Smooth muscle cell (in vitro differentiated cells): ENCODE results near the gene RAB12. TPM values are rescaled to one million over a fixed set of nuclear protein-coding genes. Genes with fewer than 3 reads are reported as not detected.
A peak's percentile ranks its signal among the peaks of the same experiment; 100 is the strongest.

ENCODE experiments used
- DNase-seq: peaks from one replicate; lab custom pipeline; 2025; ENCODE audit not compliant: unreplicated experiment; lab: John Stamatoyannopoulos, UW
- H2AFZ ChIP-seq: fragments of 200-600 bp; sonication (generic); 2 replicates; pipeline ENCODE4 v1.6.0; 2016; ENCODE audit warnings: antibody characterized with exemption, low read depth, mild to moderate bottlenecking
- H3F3A ChIP-seq: fragments of 200-600 bp; sonication (generic); 2 replicates; pipeline ENCODE4 v1.6.0; 2017; ENCODE audit warnings: antibody characterized with exemption, low read depth
- H3K27ac ChIP-seq: fragments of 200-600 bp; sonication (generic); 2 replicates; pipeline ENCODE4 v1.5.1; 2016; ENCODE audit warnings: low read depth, mild to moderate bottlenecking
- H3K27me3 ChIP-seq: fragments of 200-600 bp; sonication (generic); 2 replicates; pipeline ENCODE4 v1.6.1; 2016; ENCODE audit warnings: low read depth, mild to moderate bottlenecking
- H3K36me3 ChIP-seq: fragments of 200-600 bp; sonication (generic); 2 replicates; pipeline ENCODE4 v1.5.1; 2016; ENCODE audit warnings: low read depth
- H3K4me1 ChIP-seq: fragments of 200-600 bp; sonication (generic); 2 replicates; pipeline ENCODE4 v1.5.1; 2016; ENCODE audit warnings: low read depth
- H3K4me2 ChIP-seq: fragments of 200-600 bp; sonication (generic); 2 replicates; pipeline ENCODE4 v1.6.0; 2016; ENCODE audit warnings: mild to moderate bottlenecking
- H3K4me3 ChIP-seq: fragments of 200-600 bp; sonication (generic); 2 replicates; pipeline ENCODE4 v1.5.1; 2016; ENCODE audit warnings: mild to moderate bottlenecking
- H3K79me2 ChIP-seq: fragments of 200-600 bp; sonication (generic); 2 replicates; pipeline ENCODE4 v1.6.0; 2016; ENCODE audit warnings: low read depth, mild to moderate bottlenecking
- H3K9ac ChIP-seq: fragments of 200-600 bp; sonication (generic); 2 replicates; pipeline ENCODE4 v1.6.0; 2016; ENCODE audit warnings: low read depth
- H3K9me3 ChIP-seq: fragments of 200-600 bp; sonication (generic); replicated peaks from 2 replicates; pipeline ENCODE4 v1.5.1; 2016; ENCODE audit warnings: low read depth
- H4K20me1 ChIP-seq: fragments of 200-600 bp; sonication (generic); 2 replicates; pipeline ENCODE4 v1.6.0; 2016; ENCODE audit warnings: low read depth
- WGBS: methylation state at CpG from one replicate; pipeline ENCODE4 v1.1.7; 2016; ENCODE audit warnings: low lambda C conversion rate; 5-methylcytosine and 5-hydroxymethylcytosine counted together
- polyA plus RNA-seq: library from polyadenylated mRNA; unstranded; fragments of >200 nt; fragmentation: Nextera tagmentation; extraction: Ambion mirVana; gene quantifications from 2 replicates; pipeline ENCODE4 v1.2.1, GENCODE V29; 2016
- total RNA-seq: library from RNA; depleted of rRNA; stranded (reverse); fragments of >200 nt; gene quantifications from 2 replicates; pipeline ENCODE4 v1.2.3, GENCODE V29; 2014
- TF ChIP-seq, protein P1 (sequence below): fragments of 200-600 bp; sonication (generic); IDR thresholded peaks from 2 replicates; pipeline ENCODE4 v1.5.1; 2017; ENCODE audit warnings: borderline replicate concordance, mild to moderate bottlenecking, antibody characterized with exemption; ENCODE audit not compliant: insufficient read depth, poor library complexity, severe bottlenecking

Gene RAB12, protein sequence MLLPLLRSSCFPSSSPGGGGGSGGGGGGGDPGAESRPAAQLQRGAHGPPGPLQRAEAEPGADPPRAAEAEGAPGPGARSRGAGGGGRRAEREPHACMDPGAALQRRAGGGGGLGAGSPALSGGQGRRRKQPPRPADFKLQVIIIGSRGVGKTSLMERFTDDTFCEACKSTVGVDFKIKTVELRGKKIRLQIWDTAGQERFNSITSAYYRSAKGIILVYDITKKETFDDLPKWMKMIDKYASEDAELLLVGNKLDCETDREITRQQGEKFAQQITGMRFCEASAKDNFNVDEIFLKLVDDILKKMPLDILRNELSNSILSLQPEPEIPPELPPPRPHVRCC
- total RNA-seq (53.8 and 60.6 TPM in 2 replicates), polyA plus RNA-seq (5.0 and 8.3 TPM in 2 replicates)

DNA sequence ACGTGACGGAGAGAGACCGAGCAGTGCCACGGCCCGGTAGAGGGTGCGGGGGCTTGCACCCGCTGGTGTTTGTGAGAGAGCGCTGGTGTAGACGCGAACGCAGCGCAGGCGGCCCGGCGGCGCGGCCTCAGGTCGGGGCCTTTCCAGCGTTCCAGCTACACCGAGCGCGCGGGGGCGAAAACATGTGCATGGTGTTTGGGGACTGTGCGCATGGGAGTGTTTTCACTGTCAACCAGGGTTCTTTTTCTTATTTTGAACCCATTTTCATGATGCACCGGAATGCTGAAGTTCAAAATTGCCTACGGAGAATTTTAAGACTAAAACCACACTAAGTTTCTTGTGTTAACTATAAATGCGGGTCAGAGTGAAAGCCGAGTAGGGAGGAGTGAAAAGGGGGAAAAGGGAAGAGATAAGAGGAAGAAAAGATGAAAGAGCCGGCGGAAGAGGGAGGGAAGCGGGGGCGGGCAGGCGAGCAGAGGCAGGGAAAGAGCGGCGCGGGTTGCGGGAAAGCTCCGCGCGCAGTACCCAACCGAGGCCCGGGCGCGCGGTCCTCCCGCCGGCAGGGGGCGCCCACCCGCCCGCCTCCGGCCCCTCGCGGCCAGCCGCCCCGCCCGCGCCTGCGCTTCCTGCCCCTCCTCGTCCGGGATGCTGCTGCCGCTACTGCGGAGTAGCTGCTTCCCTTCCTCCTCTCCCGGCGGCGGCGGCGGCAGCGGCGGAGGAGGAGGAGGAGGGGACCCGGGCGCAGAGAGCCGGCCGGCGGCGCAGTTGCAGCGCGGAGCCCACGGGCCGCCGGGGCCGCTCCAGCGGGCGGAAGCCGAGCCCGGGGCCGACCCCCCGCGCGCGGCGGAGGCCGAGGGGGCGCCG lies at the start of gene RAB12:
Gene RAB12 (plus strand): TSS at position 643 of the 864 bp plus-strand sequence. CDS start 3 bp downstream, at position 646.
- H3K9me3 ChIP-seq, result no peaks in the 10 kb centered on the region
- TF ChIP-seq, protein P1, sequence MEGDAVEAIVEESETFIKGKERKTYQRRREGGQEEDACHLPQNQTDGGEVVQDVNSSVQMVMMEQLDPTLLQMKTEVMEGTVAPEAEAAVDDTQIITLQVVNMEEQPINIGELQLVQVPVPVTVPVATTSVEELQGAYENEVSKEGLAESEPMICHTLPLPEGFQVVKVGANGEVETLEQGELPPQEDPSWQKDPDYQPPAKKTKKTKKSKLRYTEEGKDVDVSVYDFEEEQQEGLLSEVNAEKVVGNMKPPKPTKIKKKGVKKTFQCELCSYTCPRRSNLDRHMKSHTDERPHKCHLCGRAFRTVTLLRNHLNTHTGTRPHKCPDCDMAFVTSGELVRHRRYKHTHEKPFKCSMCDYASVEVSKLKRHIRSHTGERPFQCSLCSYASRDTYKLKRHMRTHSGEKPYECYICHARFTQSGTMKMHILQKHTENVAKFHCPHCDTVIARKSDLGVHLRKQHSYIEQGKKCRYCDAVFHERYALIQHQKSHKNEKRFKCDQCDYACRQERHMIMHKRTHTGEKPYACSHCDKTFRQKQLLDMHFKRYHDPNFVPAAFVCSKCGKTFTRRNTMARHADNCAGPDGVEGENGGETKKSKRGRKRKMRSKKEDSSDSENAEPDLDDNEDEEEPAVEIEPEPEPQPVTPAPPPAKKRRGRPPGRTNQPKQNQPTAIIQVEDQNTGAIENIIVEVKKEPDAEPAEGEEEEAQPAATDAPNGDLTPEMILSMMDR, result peak; percentile 47
- peak within 1 kb of the TSS; percentile 98 for H2AFZ ChIP-seq
- H3K79me2 ChIP-seq, result peaks cover 44% of the 10 kb centered on the region
- peak within 1 kb of the TSS; percentile 84 for H3K9ac ChIP-seq
- peaks cover 5% of the 10 kb centered on the region for H3F3A ChIP-seq
- no peaks in the 10 kb centered on the region for H3K36me3 ChIP-seq
- 2% methylated on average over 45 of the region's 95 CpGs for WGBS
- peak within 1 kb of the TSS; percentile 24 for H3K27ac ChIP-seq
- peaks cover 42% of the 10 kb centered on the region for H4K20me1 ChIP-seq
- DNase-seq, result peak; percentile 48
- H3K4me3 ChIP-seq, result peak within 1 kb of the TSS; percentile 75
- H3K27me3 ChIP-seq, result no peaks in the 10 kb centered on the region
- H3K4me2 ChIP-seq, result peak within 1 kb of the TSS; percentile 98
- peaks cover 10% of the 10 kb centered on the region for H3K4me1 ChIP-seq

DNA sequence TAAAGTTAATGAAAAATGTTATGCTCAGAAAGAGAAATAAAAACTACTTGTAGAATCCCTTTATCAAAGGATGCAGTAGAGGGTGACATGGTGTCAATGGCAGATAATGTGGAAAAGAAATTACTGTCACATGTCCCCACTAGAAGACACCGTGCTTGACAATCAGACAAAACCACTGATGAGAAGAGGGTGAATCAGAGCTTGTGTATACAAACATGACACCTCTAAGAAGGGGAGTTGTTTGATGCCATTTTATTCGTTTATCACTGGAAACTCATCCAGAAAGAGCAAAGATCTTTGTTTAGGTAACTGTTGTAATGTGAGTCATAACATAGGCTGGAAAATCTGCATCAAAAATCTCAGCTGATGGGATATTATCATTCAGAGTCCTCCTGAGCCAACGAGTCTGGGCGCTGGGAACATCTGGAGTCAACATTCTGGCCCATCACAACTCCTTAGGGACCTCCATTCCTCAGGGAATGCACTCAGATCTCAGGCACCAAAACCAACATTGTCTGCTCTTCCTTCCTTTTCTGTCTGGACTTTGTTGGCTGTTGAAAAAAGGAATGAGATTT lies 49.5 kb upstream of the RAB12 start:
- Histone ChIP-seq H2AFZ (no peak overlapping the region), H4K20me1 (no peaks in the 10 kb centered on the region), H3K9ac (no peak overlapping the region), H3K4me1 (no peaks in the 10 kb centered on the region), H3K9me3 (no peaks in the 10 kb centered on the region), H3K27me3 (no peaks in the 10 kb centered on the region), H3K27ac (no peak overlapping the region), H3F3A (no peaks in the 10 kb centered on the region), H3K4me2 (no peak overlapping the region), H3K36me3 (no peaks in the 10 kb centered on the region), H3K79me2 (no peaks in the 10 kb centered on the region), H3K4me3 (no peak overlapping the region)
- no peak for DNase-seq
- TF ChIP-seq, protein P1, result no peak
- 55% methylated on average over 4 of the region's 4 CpGs for WGBS

DNA sequence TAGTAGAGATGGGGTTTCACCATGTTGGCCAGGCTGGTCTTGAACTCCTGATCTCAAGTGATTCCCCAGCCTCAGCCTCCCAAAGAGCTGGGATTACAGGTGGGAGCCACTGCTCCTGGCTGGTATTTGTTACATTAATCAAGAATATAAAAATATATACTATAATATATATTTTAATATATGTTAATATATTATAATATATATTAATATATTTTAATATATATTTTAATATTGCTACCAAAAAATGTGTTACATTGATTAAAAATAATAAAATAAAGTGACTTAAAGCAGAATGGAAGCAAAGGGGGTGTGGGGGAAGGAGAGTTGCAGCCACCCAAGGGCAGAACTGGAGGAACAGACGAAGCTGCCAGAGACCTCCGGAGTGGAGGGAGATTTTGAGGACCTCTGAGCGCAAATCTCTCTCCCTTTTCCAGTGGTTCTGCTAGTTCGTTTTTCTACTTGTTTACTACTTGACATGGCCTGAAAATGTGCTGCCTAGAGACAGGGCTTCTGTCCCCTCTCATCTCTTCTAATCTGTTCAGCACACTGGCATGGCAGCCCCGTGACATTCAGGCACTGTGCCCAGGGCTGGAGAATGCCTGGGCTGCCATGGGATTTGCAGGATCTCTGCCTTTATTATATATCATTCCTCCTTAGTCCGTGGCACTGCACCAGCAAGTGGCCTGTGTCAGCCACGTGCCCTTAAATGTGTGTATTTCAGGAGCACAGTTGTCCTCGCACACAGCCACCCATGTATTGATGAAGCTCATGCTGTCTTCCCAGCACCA lies 47.9 kb upstream of the RAB12 start:
- no peaks in the 10 kb centered on the region for H3K9me3 ChIP-seq
- no peak for DNase-seq
- no peaks in the 10 kb centered on the region for H4K20me1 ChIP-seq
- H3K4me3 ChIP-seq, result no peak overlapping the region
- TF ChIP-seq, protein P1, result no peak
- H3K4me1 ChIP-seq, result no peaks in the 10 kb centered on the region
- no peak overlapping the region for H2AFZ ChIP-seq
- H3K36me3 ChIP-seq, result no peaks in the 10 kb centered on the region
- no peak overlapping the region for H3K9ac ChIP-seq
- H3K27me3 ChIP-seq, result no peaks in the 10 kb centered on the region
- H3K79me2 ChIP-seq, result no peaks in the 10 kb centered on the region
- H3K4me2 ChIP-seq, result no peak overlapping the region
- WGBS, result 91% methylated on average over 8 of the region's 8 CpGs
- H3F3A ChIP-seq, result no peaks in the 10 kb centered on the region
- no peak overlapping the region for H3K27ac ChIP-seq
